Measurements from ENCODE around the gene THAP11.
"Not testable (repeated sequence)": the region's sequence is repeated elsewhere in the genome, so short reads cannot be mapped to it uniquely, and the experiment has no call there.

The THAP11 gene

DNA sequence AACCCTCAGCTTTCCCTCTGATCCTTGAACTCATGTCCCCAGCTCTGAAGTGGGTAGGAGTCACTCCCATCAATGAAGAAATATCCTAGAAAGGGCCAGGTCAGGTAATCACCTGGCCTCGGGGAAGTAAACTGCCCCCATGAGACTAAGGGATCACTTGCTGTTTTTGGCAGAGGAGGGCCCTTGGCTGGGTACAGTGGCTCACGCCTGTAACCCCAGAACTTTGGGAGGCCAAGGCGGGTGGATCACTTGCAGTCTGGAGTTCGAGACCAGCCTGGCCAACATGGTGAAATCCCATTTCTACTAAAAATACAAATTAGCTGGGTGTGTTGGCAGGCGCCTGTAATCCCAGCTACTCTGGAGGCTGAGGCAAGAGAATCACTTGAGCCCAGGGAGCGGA lies 21.9 kb downstream of the THAP11 start:
- not testable (repeated sequence) for DNase-seq

DNA sequence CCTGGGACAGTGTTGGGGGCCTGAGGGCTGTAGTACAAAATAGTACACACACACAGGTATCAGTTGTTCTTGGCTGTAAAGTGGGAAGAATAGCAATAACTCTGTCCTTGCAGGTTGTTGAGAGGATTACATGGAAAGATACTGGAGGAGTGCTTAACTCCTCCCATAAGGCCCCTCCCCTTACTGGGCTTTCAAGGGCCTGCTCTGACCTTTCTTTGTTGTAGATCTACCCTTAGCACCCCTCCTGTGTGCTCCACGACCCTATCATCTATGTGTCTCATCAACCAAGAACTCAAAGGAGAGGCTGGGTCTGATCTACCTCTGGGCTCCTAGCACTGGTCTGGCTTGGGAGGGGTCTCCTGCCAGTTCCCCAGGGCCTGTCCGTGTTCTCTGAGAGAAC lies 22.5 kb downstream of the THAP11 start:
- DNase-seq = no peak

- peak; percentile 75 for DNase-seq
Observed at GRCh38 chr16:67865318-67865717, 23.2 kb downstream of the THAP11 start.

- DNase-seq = no peak
Observed at GRCh38 chr16:67868290-67868689, 26.2 kb downstream of the THAP11 start.

DNA sequence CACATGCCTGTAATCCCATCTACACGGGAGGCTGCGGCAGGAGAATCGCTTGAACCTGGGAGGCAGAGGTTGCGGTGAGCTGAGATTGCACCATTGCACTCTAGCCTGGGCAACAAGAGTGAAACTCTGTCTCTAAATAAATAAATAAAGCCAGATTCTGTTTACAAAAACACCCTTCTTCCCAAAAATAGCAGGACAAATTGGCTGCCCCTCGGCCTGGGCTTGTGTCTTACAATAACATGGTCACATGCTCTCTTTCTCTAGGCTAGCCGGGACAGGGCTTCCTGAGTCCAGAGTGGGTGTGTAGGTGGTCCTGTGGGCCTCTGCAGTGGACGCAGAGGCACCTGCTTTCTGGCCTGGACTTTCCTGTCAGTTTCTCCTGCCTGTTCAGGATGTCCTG lies 27.5 kb downstream of the THAP11 start:
- DNase-seq = no peak

GRCh38 chr16:67871256-67871655 lies 29.1 kb downstream of the THAP11 start:
- no peak for DNase-seq

DNA sequence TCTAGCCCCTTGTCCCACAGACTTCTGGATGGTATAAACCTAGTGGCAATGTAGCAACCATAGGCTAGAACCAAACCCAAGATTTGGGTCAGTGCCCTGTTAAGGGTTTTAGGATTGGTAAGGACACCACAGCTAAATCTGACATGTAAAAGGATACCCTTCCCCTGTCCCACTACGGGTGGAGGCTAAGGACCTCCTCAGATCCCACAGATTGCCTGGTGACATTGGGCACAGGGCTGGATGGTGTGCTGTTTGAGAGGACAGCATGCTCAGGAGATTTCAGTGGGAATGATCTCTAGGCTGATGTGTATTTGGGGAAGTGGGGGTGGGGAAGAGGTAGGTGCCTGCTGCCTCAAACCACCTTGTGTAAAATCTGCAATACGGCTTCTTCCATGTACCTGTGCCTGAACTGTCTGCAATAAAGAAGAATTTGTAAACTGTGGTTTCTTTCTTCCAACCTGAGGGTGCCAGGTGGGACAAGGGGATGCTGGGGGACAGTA lies 30.1 kb downstream of the THAP11 start:
- DNase-seq = peak; percentile 20

DNA sequence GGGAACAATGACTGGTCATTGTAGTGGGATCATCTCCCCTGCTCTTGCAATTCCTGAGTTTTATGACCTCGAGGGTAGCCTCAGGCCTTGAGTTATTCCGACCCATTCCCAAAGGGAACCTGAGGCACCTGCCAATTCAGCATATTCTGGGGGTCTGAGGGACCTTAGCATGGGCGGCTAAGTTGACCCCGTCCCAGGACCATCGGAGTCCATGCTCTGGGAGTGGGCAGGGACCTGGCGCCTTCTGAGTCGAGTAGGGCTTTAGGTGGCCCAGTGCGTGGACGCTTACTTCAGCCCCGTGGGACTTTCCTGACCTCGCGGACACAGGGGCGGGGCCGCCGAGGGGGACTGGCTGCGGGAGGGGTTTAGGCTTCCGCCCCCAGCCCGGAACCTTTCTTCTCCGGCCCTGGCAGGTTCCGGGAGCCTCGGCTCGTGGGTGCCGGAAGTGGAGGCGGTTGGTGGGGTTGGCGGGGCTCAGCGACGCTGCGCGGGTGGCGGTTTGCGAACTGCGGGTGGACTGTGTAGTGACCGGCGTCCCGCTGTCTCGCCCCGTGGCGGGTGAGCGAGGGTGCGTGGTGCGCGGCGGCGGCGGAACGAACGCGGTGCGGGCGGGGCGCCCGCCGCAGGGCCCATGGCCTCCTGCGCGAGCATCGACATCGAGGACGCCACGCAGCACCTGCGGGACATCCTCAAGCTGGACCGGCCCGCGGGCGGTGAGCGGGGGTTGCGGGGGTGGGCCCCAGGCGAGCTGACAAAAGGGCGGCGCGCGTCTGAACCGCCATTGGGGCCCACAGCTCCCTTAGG lies 30.7 kb downstream of the THAP11 start, which contains the start of gene EDC4:
Gene EDC4 (plus strand): TSS at position 422 of the 804 bp plus-strand sequence. CDS start 210 bp downstream, at position 632.
- peak; percentile 90 for DNase-seq

DNA sequence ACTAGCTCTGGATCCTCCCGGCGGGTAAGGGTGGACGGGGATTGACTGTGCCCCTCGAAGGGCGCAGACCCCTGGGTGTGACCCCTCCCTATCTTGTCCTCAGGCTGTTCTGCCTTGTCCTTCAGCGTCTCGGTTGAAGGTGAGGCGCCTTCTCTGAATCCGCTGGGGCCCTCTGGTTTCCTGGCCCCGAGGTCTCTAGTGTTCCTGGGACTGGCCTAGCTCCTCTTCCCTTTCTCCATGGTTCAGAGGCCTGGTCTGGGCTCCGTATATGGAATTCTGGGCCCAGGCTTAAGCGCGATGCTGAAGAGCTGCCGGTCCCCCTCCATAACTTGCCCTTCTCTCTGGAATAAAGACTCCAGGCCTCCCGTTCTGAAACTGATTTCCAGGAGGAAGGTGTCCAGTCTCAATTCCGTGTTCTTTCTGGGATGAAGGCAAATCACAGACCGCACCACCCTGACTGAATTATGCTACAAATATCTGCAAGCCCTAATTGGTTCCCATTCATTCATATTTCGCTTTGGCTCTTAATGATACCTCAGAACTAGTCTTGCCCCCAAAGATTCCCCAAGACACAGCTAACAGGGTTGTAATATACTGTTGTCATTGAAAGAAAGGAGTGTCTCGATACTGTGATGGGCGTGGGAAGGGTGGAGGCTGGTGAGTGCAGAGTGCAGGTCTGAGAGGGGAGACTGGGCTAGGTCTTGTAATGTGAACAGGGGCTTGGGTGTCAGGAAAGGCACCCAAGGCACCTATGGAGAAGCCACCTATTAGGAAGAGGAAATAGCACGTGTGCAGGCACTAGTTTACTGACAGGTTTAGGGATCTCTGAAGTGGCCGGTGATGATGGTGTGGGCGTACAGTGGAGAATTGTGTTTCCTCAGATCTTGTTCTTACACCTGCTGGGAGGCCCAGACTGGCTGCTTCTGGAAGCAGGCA lies 31.6 kb downstream of the THAP11 start:
- DNase-seq = peak; percentile 47

- DNase-seq = peak; percentile 13
Observed at GRCh38 chr16:67874372-67874771, 32.3 kb downstream of the THAP11 start.

DNA sequence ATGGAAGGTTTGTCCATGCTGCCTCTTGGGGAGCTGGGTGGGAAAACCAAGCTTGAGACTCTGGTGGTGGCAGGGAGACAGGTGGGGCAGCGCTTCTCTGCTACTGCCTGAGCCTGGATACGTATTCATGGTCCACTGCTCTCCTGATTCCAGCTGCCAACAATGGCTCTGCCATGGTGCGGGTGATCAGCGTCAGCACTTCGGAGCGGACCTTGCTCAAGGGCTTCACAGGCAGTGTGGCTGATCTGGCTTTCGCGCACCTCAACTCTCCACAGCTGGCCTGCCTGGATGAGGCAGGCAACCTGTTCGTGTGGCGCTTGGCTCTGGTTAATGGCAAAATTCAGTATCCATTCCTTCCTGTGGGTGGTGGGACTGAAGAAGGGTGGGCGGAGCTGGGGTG lies 34.9 kb downstream of the THAP11 start:
- no peak for DNase-seq

GRCh38 chr16:67878232-67878631 lies 36.1 kb downstream of the THAP11 start:
- no peak for DNase-seq

DNA sequence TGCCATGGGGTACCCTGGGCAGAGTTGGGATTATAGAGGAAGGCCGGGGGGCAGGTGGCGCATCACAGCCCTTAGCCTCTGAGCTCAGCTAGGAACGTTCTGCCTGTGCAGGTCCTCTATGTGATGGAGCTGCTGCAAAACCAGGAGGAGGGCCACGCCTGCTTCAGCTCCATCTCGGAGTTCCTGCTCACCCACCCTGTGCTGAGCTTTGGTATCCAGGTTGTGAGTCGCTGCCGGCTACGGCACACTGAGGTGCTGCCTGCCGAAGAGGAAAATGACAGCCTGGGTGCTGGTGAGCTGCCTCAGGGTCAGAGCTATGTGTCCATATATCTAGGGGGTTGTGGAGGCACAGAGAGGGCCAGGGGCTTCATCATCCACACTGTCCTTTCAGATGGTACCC lies 36.7 kb downstream of the THAP11 start:
- DNase-seq = no peak

DNA sequence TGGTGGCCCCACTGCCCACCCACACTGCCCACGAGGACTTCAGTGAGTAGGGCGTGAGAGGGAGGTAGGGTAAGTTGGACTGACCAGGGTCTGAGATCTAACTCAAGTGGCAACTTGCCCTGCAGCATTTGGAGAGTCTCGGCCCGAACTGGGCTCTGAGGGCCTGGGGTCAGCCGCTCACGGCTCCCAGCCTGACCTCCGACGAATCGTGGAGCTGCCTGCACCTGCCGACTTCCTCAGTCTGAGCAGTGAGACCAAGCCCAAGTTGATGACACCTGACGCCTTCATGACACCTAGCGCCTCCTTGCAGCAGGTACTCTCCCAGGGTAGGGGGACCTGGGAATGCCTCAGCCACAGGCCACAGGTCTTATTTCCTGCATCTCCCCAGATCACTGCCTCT lies 37.3 kb downstream of the THAP11 start:
- DNase-seq = no peak

DNA sequence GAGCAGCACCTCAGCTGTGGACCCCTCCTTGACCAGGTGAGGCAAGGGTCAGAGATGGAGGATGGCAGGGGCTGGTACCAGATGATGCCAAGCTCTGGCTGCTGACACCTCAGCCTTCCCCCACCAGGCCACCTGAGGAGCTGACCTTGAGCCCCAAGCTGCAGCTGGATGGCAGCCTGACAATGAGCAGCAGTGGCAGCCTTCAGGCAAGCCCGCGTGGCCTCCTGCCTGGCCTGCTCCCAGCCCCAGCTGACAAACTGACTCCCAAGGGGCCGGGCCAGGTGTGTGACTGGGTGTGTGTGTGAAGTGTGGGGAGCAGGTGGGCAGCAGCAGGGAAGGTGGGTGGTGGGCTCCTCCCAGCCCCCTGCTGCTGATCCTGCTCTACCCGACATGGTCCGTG lies 37.8 kb downstream of the THAP11 start:
- DNase-seq = no peak

DNA sequence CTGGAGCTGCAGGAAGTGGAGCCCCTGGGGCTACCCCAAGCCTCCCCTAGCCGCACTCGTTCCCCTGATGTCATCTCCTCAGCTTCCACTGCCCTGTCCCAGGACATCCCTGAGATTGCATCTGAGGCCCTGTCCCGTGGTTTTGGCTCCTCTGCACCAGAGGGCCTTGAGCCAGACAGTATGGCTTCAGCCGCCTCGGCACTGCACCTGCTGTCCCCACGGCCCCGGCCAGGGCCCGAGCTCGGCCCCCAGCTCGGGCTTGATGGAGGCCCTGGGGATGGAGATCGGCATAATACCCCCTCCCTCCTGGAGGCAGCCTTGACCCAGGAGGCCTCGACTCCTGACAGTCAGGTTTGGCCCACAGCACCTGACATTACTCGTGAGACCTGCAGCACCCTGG lies 38.5 kb downstream of the THAP11 start:
- no peak for DNase-seq

- DNase-seq = no peak
Observed at GRCh38 chr16:67881621-67882161, 39.6 kb downstream of the THAP11 start.

DNA sequence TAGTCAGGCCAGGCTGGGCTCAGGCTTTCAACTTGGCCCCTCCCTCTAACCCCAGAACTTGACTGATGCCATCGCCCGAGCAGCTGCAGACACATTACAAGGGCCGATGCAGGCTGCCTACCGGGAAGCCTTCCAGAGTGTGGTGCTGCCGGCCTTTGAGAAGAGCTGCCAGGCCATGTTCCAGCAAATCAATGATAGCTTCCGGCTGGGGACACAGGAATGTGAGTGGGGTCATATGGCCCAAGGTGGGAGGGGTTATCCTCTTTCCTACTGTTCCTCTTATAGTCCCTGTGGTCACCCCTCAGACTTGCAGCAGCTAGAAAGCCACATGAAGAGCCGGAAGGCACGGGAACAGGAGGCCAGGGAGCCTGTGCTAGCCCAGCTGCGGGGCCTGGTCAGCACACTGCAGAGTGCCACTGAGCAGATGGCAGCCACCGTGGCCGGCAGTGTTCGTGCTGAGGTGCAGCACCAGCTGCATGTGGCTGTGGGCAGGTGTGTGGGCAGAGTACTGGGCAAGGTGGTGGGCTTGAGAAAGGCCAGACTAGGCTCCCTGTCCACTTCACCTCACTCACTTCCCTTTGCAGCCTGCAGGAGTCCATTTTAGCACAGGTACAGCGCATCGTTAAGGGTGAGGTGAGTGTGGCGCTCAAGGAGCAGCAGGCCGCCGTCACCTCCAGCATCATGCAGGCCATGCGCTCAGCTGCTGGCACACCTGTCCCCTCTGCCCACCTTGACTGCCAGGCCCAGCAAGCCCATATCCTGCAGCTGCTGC lies 40.4 kb downstream of the THAP11 start:
- DNase-seq = no peak

GRCh38 chr16:67883146-67883871 lies 41.2 kb downstream of the THAP11 start:
- no peak for DNase-seq

DNA sequence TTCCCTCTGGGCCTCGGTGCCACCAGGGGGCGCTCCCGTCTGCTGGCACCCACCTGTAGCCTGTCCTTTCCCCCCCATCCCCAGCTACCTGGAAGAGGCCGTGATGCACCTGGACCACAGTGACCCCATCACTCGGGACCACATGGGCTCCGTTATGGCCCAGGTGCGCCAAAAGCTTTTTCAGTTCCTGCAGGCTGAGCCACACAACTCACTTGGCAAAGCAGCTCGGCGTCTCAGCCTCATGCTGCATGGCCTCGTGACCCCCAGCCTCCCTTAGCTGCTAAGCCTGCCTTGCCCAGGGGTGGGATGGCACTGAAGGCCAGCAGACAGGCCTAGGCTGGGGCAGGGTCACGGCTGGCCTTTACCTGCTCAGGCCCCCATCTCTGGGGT lies 41.7 kb downstream of the THAP11 start:
- peak; percentile 77 for DNase-seq

GRCh38 chr16:67884684-67885083 lies 42.6 kb downstream of the THAP11 start, which contains the start of gene NRN1L:
TSS of gene NRN1L (plus strand) at chr16:67884885. CDS start at chr16:67884904, 19 bp downstream.
- DNase-seq = peak; percentile 19

DNA sequence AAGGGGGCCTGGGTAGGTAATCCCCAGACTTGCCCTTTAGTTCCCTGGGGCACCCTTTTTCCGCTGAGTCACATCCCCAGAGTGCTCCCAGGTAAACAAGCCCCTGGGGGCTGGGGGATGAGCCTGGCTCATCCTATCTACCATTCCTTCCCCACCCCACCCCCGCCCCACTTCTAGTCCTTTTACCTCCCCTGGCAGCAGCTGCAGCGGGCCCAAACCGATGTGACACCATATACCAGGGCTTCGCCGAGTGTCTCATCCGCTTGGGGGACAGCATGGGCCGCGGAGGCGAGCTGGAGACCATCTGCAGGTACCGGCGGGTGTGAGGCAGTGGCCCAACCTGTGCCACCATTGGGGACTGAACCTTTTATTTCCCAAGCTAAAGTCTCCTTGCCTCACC lies 43.4 kb downstream of the THAP11 start:
- DNase-seq = no peak

All from hematopoietic multipotent progenitor cell treated with erythropoietin and hydrocortisone succinate and interleukin-3 and kit ligand, for 6 days (in vitro differentiated cells).